ENCODE data around the gene RBM23. TPM values are rescaled to one million over a fixed set of nuclear protein-coding genes. Genes with fewer than 3 reads are reported as not detected.

Gene RBM23
- total RNA-seq, 1 donor from 2014 or later = 110 TPM

DNA sequence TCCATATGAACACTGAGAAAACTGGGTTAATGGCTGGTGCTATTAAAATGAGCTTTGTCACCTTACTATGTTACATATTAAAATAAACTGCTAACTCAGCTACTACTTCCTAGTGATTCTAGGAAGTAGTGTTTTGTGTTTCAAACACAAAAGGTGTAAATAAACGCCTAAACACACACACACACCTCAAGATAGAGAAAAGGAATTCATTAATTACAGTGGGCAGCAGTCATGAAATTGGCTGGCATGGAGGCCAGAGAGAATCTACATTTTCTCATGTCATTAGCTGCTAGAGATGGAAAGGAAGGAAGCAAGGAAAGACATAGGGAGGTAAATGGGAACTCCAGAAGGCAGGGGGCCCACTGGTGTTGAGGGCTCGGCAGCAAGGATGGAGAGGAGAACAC lies 11.0 kb upstream of the RBM23 start:
- no peak for DNase-seq (ENCODE audit: low read depth, low spot score)
- no peaks in the 10 kb centered on the region for H3K4me1 Mint-ChIP-seq
- H3K27me3 Mint-ChIP-seq (ENCODE audit: low read depth) = no peaks in the 10 kb centered on the region
- H3K27ac Mint-ChIP-seq (ENCODE audit: unreplicated experiment) = no peak overlapping the region
- TF ChIP-seq, protein P1, sequence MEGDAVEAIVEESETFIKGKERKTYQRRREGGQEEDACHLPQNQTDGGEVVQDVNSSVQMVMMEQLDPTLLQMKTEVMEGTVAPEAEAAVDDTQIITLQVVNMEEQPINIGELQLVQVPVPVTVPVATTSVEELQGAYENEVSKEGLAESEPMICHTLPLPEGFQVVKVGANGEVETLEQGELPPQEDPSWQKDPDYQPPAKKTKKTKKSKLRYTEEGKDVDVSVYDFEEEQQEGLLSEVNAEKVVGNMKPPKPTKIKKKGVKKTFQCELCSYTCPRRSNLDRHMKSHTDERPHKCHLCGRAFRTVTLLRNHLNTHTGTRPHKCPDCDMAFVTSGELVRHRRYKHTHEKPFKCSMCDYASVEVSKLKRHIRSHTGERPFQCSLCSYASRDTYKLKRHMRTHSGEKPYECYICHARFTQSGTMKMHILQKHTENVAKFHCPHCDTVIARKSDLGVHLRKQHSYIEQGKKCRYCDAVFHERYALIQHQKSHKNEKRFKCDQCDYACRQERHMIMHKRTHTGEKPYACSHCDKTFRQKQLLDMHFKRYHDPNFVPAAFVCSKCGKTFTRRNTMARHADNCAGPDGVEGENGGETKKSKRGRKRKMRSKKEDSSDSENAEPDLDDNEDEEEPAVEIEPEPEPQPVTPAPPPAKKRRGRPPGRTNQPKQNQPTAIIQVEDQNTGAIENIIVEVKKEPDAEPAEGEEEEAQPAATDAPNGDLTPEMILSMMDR (conservative IDR thresholded peaks at IDR 0.05) = no peak
- H3K9me3 Mint-ChIP-seq = no peaks in the 10 kb centered on the region
- no peak overlapping the region for H3K4me3 Mint-ChIP-seq
- no peaks in the 10 kb centered on the region for H3K36me3 Mint-ChIP-seq (ENCODE audit: low read depth)

DNA sequence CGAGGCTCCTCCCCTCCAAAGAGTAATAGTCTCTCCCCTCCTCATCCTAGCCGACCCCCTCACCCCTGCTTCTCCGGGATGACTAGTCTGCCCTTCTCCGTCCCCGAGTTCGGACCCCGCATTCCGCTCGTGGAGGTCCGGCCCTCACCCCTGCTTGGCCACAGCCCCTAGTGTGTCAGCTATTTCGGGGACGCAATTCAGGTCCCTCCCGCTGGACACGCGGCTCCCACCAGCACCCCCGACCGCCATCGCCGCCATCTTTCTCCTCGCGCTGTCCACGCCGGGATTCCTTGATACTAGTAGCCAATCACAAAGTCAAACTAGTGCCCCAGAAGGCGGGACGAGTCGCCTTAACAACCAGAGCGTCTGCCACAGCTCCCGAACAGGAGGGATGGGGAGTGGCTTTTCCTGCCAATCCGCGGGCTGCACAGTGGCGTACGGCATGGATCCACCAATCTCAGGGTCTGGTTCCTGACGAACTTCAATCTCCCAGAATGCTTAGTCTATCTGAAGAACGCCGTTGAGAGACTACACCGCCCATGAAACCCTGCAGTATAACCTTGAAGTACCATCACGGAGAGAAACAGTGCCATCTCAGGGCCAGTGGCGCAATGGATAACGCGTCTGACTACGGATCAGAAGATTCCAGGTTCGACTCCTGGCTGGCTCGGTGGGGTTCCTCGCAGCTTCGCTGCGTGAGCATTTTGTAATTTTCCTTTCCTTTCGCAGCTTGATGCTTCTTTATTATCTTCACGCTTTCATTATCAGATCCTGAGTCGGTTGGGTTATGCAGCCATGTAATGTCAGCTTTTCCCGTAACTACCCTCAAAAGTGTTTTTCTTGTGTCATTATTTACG lies 10.4 kb upstream of the RBM23 start, which contains the start of gene PRMT5:
Gene PRMT5 (minus strand): TSS at position 273 of the 857 bp plus-strand sequence. CDS start 15 bp downstream, at position 258.
- DNase-seq (ENCODE audit: low read depth, low spot score) = peak; percentile 99
- Mint-ChIP-seq H3K36me3 (ENCODE audit: low read depth) (peaks cover 2% of the 10 kb centered on the region), H3K27ac (ENCODE audit: unreplicated experiment) (peak within 1 kb of the TSS; percentile 92), H3K27me3 (ENCODE audit: low read depth) (no peaks in the 10 kb centered on the region), H3K9me3 (no peaks in the 10 kb centered on the region), H3K4me1 (no peaks in the 10 kb centered on the region), H3K4me3 (no peak within 1 kb of the TSS)
- TF ChIP-seq, protein P1 (conservative IDR thresholded peaks at IDR 0.05) = no peak

DNA sequence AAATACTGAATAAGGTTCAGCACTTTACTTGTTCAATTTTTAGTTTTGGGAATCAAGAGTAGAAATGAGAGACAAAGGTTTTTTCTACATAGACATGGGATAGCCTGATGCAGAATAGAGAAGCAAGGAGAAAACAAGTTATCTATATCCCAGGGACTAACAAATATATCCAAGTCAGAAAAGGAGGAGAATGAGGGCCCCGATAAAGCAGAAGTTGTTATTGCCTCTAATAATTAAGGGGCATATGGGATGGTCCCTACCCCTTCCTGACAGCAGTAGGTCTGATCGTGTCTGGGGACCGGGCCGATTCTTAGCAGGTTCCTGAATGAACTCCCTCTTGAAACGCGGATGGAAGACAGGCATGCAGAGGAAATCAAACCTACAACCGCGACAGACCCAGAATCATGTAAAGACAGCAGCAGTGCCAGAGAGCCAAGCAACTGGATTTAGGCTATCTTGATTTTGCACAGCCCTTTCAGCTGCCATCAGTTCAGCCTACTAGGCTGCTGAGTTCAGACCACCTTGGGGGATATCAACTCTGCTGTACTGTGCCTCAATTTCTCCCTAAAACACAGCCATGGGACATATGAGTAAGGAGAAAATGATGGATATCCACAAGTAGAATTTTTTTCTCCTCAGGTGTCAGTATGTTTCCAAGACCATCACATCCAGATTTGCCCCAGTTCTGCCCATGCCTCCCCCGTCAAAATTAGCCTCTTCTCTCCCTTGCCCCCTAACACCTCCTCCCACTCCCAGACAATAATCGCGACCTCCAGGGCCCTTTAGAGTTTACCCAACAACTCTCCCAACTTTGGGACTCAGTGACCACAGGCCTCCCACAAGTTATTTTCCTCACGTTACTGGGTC lies 9.5 kb upstream of the RBM23 start:
- H3K27me3 Mint-ChIP-seq (ENCODE audit: low read depth) = no peaks in the 10 kb centered on the region

DNA sequence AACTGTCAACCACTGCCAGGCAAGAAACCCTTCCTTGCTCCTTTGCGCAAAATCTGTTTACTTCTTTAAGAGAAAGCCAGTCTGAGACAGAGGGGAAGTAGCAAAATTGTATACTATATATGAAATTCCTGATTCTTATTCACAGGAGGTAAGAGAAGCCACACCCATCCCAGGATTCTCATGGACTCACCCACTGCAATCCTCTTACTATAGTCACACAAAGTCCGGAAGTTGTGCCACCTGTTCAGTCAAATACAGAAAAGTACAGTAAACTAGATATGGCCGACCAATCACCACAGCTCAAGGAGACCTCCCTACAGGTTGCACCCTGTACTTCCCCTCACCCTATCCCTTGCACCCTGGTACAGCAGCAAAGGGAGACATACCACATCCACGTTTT lies 7.4 kb upstream of the RBM23 start:
- DNase-seq (ENCODE audit: low read depth, low spot score) = no peak
- TF ChIP-seq, protein P1 (conservative IDR thresholded peaks at IDR 0.05) = no peak
- Mint-ChIP-seq H3K9me3 (no peaks in the 10 kb centered on the region), H3K4me1 (no peaks in the 10 kb centered on the region), H3K36me3 (ENCODE audit: low read depth) (peaks cover 8% of the 10 kb centered on the region), H3K4me3 (peak overlapping the region; percentile 72), H3K27ac (ENCODE audit: unreplicated experiment) (no peak overlapping the region), H3K27me3 (ENCODE audit: low read depth) (no peaks in the 10 kb centered on the region)

More for the DNA sequence above, 9.5 kb upstream of the RBM23 start:
- no peak for DNase-seq (ENCODE audit: low read depth, low spot score)
- TF ChIP-seq, protein P1 (conservative IDR thresholded peaks at IDR 0.05) = no peak
- Mint-ChIP-seq H3K36me3 (ENCODE audit: low read depth) (peaks cover 2% of the 10 kb centered on the region), H3K27ac (ENCODE audit: unreplicated experiment) (peak overlapping the region; percentile 92), H3K9me3 (no peaks in the 10 kb centered on the region), H3K4me3 (no peak overlapping the region), H3K4me1 (no peaks in the 10 kb centered on the region)

DNA sequence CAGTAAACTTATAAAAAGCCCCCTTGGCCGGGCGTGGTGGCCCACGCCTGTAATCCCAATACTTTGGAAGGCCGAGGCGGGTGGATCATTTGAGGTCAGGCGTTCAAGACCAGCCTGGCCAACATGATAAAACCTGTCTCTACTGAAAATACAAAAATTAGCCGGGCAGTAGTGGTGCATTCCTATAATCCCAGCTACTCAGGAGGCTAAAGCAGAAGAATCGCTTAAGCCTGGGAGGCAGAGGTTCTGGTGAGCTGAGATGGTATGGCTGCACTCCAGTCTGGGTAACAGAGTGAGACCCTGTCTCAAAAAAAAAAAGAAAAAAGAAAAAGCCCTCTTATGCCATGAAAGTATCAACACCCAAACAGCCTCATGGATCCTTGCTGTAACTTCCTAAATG lies 6.6 kb upstream of the RBM23 start:
- no peaks in the 10 kb centered on the region for H3K4me1 Mint-ChIP-seq
- H3K4me3 Mint-ChIP-seq = no peak overlapping the region
- no peaks in the 10 kb centered on the region for H3K9me3 Mint-ChIP-seq
- DNase-seq (ENCODE audit: low read depth, low spot score) = no peak
- H3K27me3 Mint-ChIP-seq (ENCODE audit: low read depth) = no peaks in the 10 kb centered on the region
- TF ChIP-seq, protein P1 (conservative IDR thresholded peaks at IDR 0.05) = no peak
- H3K36me3 Mint-ChIP-seq (ENCODE audit: low read depth) = peaks cover 15% of the 10 kb centered on the region
- H3K27ac Mint-ChIP-seq (ENCODE audit: unreplicated experiment) = no peak overlapping the region

Data from neural crest cell (in vitro differentiated cells).